K562 (cell line): ENCODE results near the gene KLHL35. TPM values are rescaled to one million over a fixed set of nuclear protein-coding genes. Genes with fewer than 3 reads are reported as not detected.

Source experiments
- ATAC-seq: fragments of 200-7000 bp; cut with Tn5 transposase; 3 replicates; pipeline ENCODE4 v1.9.1; 2020; ENCODE audit warnings: moderate library complexity
- BruUV-seq: library from RNA; stranded (reverse); fragments of 400-500 nt; replicated peaks from 2 replicates; lab custom pipeline; 2021; lab: Mats Ljungman, UMichigan
- CTCF ChIA-PET: fragments of 300-600 bp; formaldehyde crosslinking; extraction: SDS; loops from one replicate; lab custom pipeline; 2021; ENCODE audit warnings: low intra/inter-chr PET ratio; lab: Yijun Ruan, JAX
- POLR2A ChIA-PET: fragments of 300-600, 350-650 bp; sonication (Branson Sonifier 250); formaldehyde crosslinking; extraction: SDS; loops from one replicate; lab custom pipeline; 2021; ENCODE audit warnings: antibody characterized with exemption, inconsistent platforms; lab: Yijun Ruan, JAX
- DNase-seq, 4 experiments: peaks; one replicate each; pipeline versions ENCODE4 v3.0.0 to v3.0.0-alpha.2; 2011 to 2018; ENCODE audit warnings: low spot score in 3 of 4, mixed read lengths in 3 of 4; ENCODE audit errors: extremely low read depth in 1 of 4
- FAIRE-seq: peaks from 2 replicates; lab custom pipeline; 2011; peaks lifted over from hg19 to GRCh38; lab: Jason Lieb, UNC
- H2AFZ ChIP-seq: 2 replicates; pipeline ENCODE4 v1.6.0; 2011; ENCODE audit warnings: low read depth, low read length, control low read depth, inconsistent platforms
- H3K27ac ChIP-seq: fragments of 200-600 bp; 3 replicates; pipeline ENCODE4 v1.8.0; 2011; ENCODE audit warnings: low read depth, mild to moderate bottlenecking, control low read depth, inconsistent platforms, low read length, moderate library complexity, mixed read lengths; ENCODE audit errors: extremely low read depth
- H3K27me3 ChIP-seq, 2 experiments: fragments of 300-600 bp in 1 of 2; 2 replicates in 1 of 2; 3 replicates in 1 of 2; pipeline versions ENCODE4 v1.6.0 to v1.8.0; 2011; ENCODE audit warnings: inconsistent platforms in 2 of 2, low read length in 2 of 2, mild to moderate bottlenecking in 1 of 2, mixed read lengths in 1 of 2, moderate library complexity in 1 of 2; ENCODE audit not compliant: control insufficient read depth in 2 of 2, insufficient read depth in 2 of 2
- H3K36me3 ChIP-seq: fragments of 300-600 bp; 3 replicates; pipeline ENCODE4 v1.8.0; 2011; ENCODE audit warnings: mild to moderate bottlenecking, low read length, inconsistent platforms; ENCODE audit not compliant: control insufficient read depth, insufficient read depth
- H3K4me1 ChIP-seq, 2 experiments: fragments of 200-600 bp in 1 of 2; replicated peaks in 1 of 2; 2 replicates in 1 of 2; 3 replicates in 1 of 2; pipeline versions ENCODE4 v1.5.1 to v1.8.0; 2011; ENCODE audit warnings: inconsistent platforms in 2 of 2, low read length in 2 of 2, mild to moderate bottlenecking in 1 of 2, mixed read lengths in 1 of 2, moderate library complexity in 1 of 2; ENCODE audit not compliant: control insufficient read depth in 2 of 2, insufficient read depth in 2 of 2
- H3K4me2 ChIP-seq: 2 replicates; pipeline ENCODE4 v1.6.1; 2011; ENCODE audit warnings: low read length, control low read depth, inconsistent platforms, mixed read lengths; ENCODE audit not compliant: insufficient read depth
- H3K4me3 ChIP-seq: fragments of 200-600 bp; sonication (generic), shearing (Covaris generic); 2 replicates; pipeline ENCODE4 v1.5.1; 2016; ENCODE audit warnings: control low read depth, inconsistent platforms
- H3K79me2 ChIP-seq: fragments of 200-600 bp; 3 replicates; pipeline ENCODE4 v1.8.0; 2011; ENCODE audit warnings: low read length, inconsistent platforms; ENCODE audit not compliant: control insufficient read depth, insufficient read depth
- H3K9ac ChIP-seq, 2 experiments: 2 replicates each; pipeline versions ENCODE4 v1.6.0 to v1.6.1; 2011; ENCODE audit warnings: low read depth in 2 of 2, low read length in 2 of 2, control low read depth in 1 of 2, inconsistent platforms in 1 of 2, mild to moderate bottlenecking in 1 of 2, mixed read lengths in 1 of 2; ENCODE audit not compliant: insufficient read depth in 1 of 2
- H3K9me1 ChIP-seq: one replicate; pipeline ENCODE4 v1.6.0; 2011; ENCODE audit warnings: inconsistent platforms, mild to moderate bottlenecking, low read length, moderate library complexity; ENCODE audit not compliant: control insufficient read depth, insufficient read depth
- H3K9me3 ChIP-seq: replicated peaks from 2 replicates; pipeline ENCODE4 v1.5.1; 2011; ENCODE audit warnings: low read depth, low read length, inconsistent platforms; ENCODE audit not compliant: control insufficient read depth, insufficient read depth
- H4K20me1 ChIP-seq: replicated peaks from 2 replicates; pipeline ENCODE4 v1.6.1; 2011; ENCODE audit warnings: low read length, inconsistent platforms, mixed read lengths; ENCODE audit not compliant: control insufficient read depth, insufficient read depth
- CBX1 ChIP-seq: sonication (generic); IDR thresholded peaks from 2 replicates; pipeline ENCODE4 v1.6.1; 2016; ENCODE audit warnings: antibody characterized with exemption, low read depth, mild to moderate bottlenecking
- RAD21 ChIP-seq, 2 experiments: fragments of 250-450 bp in 1 of 2; fragments of 450-650 bp in 1 of 2; sonication (Bioruptor Pico) in 1 of 2; formaldehyde crosslinking in 1 of 2; IDR thresholded peaks in 1 of 2; conservative IDR thresholded peaks in 1 of 2; 2 replicates each; pipeline versions ENCODE4 v1.4.0 to v1.8.0; 2020 to 2022; ENCODE audit warnings: mild to moderate bottlenecking in 2 of 2, moderate library complexity in 1 of 2
- SMC3 ChIP-seq: conservative IDR thresholded peaks from 2 replicates; pipeline ENCODE4 v1.6.1; 2011; ENCODE audit warnings: low read depth, low read length, improper control_type of control experiment; ENCODE audit not compliant: insufficient read depth
- TCF7L2 ChIP-seq: fragments of 150-350 bp; IDR thresholded peaks from 2 replicates; pipeline ENCODE4 v1.6.1; 2016; ENCODE audit warnings: low read depth, mild to moderate bottlenecking, low read length, moderate library complexity
- ZNF384 ChIP-seq: IDR thresholded peaks from 2 replicates; pipeline ENCODE4 v1.6.1; 2012; ENCODE audit warnings: low read depth, low read length, improper control_type of control experiment
- ZNF785 ChIP-seq: fragments of 250-450 bp; sonication (Bioruptor Pico); IDR thresholded peaks from 2 replicates; pipeline ENCODE4 v1.4.0; 2020; ENCODE audit warnings: mild to moderate bottlenecking
- WGBS: fragments of 100-300 bp; shearing (Covaris generic); methylation state at CpG from one replicate; pipeline ENCODE4 v1.1.6; 2016; ENCODE audit warnings: low coverage, mixed read lengths; ENCODE audit not compliant: insufficient coverage; ENCODE audit errors: missing lambda C conversion rate; 5-methylcytosine and 5-hydroxymethylcytosine counted together
- in situ Hi-C: fragments of 300-500 bp; cut with MboI; formaldehyde crosslinking; loops from 4 replicates; pipeline ENCODE4 v1.15.0; 2018; ENCODE audit warnings: inconsistent platforms, mixed read lengths
- intact Hi-C: fragments of 100-400 bp; cut with micrococcal nuclease; formaldehyde crosslinking; loops from 2 replicates; pipeline ENCODE4 v1.14.2; 2022
- polyA plus RNA-seq, 8 experiments: library from polyadenylated mRNA; depleted of rRNA in 4 of 8; stranded (reverse) in 5 of 8; unstranded in 3 of 8; fragments of >200 nt; fragmentation: Nextera tagmentation in 2 of 8; fragmentation: Illumina TruSeq in 1 of 8; extraction: Ambion mirVana in 2 of 8; extraction: Trizol in 1 of 8; gene quantifications; 2 replicates each; pipeline versions ENCODE4 v1.2.1 to v1.2.3, GENCODE V29; 2011 to 2014; ENCODE audit warnings: inconsistent platforms in 1 of 8, missing spikeins in 1 of 8
- total RNA-seq, 7 experiments: library from RNA; depleted of rRNA in 6 of 7; stranded (reverse); fragments of >200 nt in 6 of 7; fragmentation: Illumina TruSeq in 2 of 7; extraction: Trizol in 2 of 7; gene quantifications; 2 replicates each; pipeline versions ENCODE4 v1.2.1 to v1.2.3, GENCODE V29; 2011 to 2021; ENCODE audit warnings: low replicate concordance in 1 of 7
- TF ChIP-seq, protein P1 (sequence below), 3 experiments: IDR thresholded peaks in 2 of 3; conservative IDR thresholded peaks in 1 of 3; 2 replicates each; pipeline ENCODE4 v1.5.1; 2011 to 2012; ENCODE audit warnings: low read length in 3 of 3, mild to moderate bottlenecking in 3 of 3, control low read depth in 2 of 3, improper control_type of control experiment in 1 of 3, inconsistent platforms in 1 of 3, low read depth in 1 of 3, mixed read lengths in 1 of 3, moderate library complexity in 1 of 3; ENCODE audit not compliant: insufficient read depth in 2 of 3
- TF ChIP-seq, protein P2 (sequence below): fragments of 450-650 bp; IDR thresholded peaks from 2 replicates; pipeline ENCODE4 v1.7.0; 2016; ENCODE audit warnings: borderline replicate concordance

KLHL35 gene
- total and polyA plus RNA-seq, 9 of the 15 experiments (the other 6 are each of a cell fraction or from before 2014, with no cell fraction given) = not detected

DNA sequence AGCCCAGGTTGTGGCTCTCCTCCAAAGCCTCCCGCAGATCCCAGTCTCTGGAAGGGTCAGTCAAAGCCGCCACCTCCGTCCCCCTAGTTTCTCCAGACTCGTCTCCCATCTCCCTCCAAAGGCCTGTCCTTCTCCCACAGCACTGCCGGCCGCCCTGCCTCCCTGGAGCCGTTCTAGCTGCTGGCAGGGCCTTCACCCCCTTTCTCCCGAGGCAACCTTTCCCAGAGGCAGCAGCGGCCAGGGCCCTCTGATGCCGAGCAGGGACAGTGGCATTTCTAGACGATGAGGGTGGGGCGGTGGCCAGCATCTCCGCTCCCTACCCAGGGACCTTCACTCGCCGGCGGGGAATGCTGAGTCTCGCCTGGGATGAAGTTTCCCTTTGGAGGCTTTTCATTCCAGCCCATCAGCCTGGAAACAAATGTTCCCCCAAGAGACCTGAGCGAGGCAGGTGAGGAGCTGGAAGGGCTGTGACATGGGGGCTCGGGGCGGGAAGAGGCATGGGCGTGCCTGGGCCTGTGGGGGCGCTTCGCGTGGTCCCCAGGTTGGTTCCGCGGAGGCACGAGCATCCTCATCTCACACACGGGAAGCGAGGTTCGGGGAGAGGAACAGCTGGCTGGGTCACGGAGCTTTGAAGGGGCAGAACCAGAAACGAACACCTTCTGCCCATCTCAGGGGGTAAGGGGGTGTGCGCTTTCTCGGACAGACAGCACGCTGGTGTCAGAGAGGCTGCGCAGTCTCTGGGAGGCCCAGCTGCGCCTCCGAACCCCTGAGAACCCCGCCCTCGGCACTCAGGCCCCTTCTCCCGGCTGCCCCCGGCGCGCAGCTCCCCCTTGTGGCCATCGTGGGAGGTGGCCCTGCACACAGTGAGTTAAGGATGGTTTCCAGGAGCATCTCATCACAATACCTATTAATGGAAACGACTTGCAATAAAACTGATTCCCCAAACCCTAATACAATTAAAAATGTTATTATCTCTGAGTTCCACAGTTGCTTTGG lies 18.1 kb upstream of the KLHL35 start:
- peak; percentile 67 for FAIRE-seq
- no peak overlapping the region for H3K4me2 ChIP-seq
- ChIA-PET CTCF (interaction anchor here (0.9 to 1.3 kb wide), 2 partner anchors 63 to 171 kb away, joined by 4 to 7 read pairs; no protein-coding TSS in a partner anchor), POLR2A (interaction anchor here (0.6 to 1.2 kb wide), 3 partner anchors 51 to 501 kb away, joined by 3 to 4 read pairs (median 3); no protein-coding TSS in a partner anchor)
- peak; percentile 95 for ATAC-seq
- no peaks in the 10 kb centered on the region for H3K9me1 ChIP-seq
- BruUV-seq = no TSS peak
- in situ Hi-C loops (no loop called here), intact Hi-C loops (no loop called here)
- 63% methylated on average over 38 of the region's 46 CpGs for WGBS
- H2AFZ ChIP-seq = no peak overlapping the region
- no peaks in the 10 kb centered on the region; the same call in 2 of the 3 replicates for H3K36me3 ChIP-seq
- H3K4me1 ChIP-seq = peaks cover 0 to 9% of the 10 kb centered on the region in 2 experiments; a peak in 1 of 5 replicates
- H3K27me3 ChIP-seq = no peaks in the 10 kb centered on the region
- H3K9ac ChIP-seq = no peak overlapping the region
- no peak overlapping the region for H3K27ac ChIP-seq
- H4K20me1 ChIP-seq = no peaks in the 10 kb centered on the region
- DNase-seq = peak; percentile 68 to 86 (median 78)
- no peaks in the 10 kb centered on the region for H3K9me3 ChIP-seq
- H3K4me3 ChIP-seq = no peak overlapping the region
- H3K79me2 ChIP-seq = no peaks in the 10 kb centered on the region
- TF ChIP-seq, protein P1, sequence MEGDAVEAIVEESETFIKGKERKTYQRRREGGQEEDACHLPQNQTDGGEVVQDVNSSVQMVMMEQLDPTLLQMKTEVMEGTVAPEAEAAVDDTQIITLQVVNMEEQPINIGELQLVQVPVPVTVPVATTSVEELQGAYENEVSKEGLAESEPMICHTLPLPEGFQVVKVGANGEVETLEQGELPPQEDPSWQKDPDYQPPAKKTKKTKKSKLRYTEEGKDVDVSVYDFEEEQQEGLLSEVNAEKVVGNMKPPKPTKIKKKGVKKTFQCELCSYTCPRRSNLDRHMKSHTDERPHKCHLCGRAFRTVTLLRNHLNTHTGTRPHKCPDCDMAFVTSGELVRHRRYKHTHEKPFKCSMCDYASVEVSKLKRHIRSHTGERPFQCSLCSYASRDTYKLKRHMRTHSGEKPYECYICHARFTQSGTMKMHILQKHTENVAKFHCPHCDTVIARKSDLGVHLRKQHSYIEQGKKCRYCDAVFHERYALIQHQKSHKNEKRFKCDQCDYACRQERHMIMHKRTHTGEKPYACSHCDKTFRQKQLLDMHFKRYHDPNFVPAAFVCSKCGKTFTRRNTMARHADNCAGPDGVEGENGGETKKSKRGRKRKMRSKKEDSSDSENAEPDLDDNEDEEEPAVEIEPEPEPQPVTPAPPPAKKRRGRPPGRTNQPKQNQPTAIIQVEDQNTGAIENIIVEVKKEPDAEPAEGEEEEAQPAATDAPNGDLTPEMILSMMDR (IDR thresholded peaks at IDR 0.05 in 2 of 3, conservative IDR thresholded peaks at IDR 0.05 in 1 of 3; ENCODE audit: insufficient read depth in 2 of 3, low read depth in 1 of 3, low read length in 3 of 3) = peak; percentile 79 to 88 (median 84)
- TF ChIP-seq, protein P2, sequence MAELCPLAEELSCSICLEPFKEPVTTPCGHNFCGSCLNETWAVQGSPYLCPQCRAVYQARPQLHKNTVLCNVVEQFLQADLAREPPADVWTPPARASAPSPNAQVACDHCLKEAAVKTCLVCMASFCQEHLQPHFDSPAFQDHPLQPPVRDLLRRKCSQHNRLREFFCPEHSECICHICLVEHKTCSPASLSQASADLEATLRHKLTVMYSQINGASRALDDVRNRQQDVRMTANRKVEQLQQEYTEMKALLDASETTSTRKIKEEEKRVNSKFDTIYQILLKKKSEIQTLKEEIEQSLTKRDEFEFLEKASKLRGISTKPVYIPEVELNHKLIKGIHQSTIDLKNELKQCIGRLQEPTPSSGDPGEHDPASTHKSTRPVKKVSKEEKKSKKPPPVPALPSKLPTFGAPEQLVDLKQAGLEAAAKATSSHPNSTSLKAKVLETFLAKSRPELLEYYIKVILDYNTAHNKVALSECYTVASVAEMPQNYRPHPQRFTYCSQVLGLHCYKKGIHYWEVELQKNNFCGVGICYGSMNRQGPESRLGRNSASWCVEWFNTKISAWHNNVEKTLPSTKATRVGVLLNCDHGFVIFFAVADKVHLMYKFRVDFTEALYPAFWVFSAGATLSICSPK = no peak
- TF ChIP-seq ZNF384 (no peak), ZNF785 (CRISPR knock-in tag) (no peak), CBX1 (0 out of 2 replicates have a peak, but pooled peaks have one; percentile 68), RAD21 (CRISPR knock-in tag; conservative IDR thresholded peaks at IDR 0.05 in 1 of 2, IDR thresholded peaks at IDR 0.05 in 1 of 2) (peak in 1 of 2 experiments; percentile 69; a peak in 3 of 4 replicates), SMC3 (peak; percentile 65), TCF7L2 (no peak)
